Measurements from ENCODE around the gene CDH3.

The CDH3 gene

GRCh38 chr16:68644715-68645493 is at the start of gene CDH3:
TSS of gene CDH3 (plus strand) at chr16:68645310. CDS start at chr16:68645380, 70 bp downstream.
- DNase-seq: no peak

GRCh38 chr16:68596266-68596665 is 48.8 kb upstream of the CDH3 start:
- DNase-seq: no peak

DNA sequence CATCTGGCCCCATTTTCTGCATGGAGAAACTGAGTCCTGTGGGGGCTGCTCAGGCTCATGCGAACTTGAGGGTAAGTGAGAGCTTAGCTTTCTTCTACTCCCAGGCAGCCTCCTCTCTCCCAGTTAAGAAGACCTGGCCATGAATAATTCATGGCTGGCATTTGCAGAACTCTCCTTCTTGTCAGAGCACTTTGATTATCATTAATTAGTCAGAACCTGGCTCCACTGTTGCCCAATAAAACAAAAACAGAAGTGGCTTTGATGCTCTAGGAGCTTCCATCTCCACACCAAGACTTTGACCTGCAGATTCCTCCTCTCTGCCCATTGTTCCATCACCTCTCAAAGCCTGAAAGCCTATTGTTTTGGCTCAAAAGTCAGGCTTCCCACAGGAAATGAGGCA is 45.5 kb upstream of the CDH3 start:
- DNase-seq: no peak

DNA sequence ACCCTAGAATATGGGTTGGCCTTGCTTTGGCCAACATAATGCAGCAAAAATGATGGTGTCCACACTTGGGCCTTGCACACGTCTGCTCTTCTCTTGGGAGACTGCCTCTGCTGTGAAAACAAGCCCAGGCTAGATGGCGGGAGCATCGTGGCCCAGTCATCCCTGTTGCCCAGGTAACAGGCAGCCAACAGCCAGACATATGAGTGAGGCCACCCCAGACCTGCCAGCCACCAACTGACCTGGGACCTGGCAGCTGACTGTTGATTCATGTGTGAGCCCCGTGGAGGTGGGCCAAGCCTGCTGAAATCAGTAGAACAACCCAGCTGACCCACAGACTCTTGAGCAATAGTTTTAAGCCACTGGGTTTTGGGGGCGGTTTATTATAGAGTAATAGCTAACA is 39.4 kb upstream of the CDH3 start:
- DNase-seq: no peak

DNA sequence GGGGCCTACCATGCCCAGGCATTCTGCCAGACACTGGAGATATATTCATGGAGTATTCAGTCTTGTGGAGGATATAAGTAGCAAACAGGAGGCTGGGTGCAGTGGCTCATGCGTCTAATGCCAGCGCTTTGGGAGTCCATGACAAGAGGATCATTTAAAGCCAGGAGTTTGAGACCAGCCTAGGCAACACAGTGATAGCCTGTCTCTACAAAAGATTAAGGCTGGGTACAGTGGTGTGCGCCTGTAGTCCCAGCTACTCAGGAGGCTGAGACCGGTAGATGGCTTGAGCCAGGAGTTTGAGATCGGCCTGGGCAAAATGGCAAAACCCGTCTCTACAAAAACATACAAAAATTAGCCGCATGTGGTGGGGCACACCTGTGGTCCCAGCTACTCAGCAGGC is 37.7 kb upstream of the CDH3 start:
- DNase-seq: no peak

DNA sequence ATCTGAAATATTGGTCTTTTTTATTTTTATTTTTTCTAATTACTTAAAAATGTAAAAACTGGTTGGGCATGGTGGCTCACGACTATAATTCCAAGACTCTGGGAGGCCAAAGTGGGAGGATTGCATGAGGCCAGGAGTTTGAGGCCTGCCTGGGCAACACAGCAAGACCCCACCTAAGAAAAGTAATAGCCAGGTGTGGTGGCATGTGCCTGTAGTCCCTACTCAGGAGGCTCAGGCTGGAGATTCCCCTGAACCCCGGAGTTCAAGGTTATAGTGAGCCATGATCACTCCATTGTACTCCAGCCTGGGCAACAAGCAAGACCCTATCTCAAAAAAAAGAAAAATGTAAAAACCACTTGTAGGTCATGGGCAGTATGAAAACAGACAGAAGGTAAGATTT is 36.8 kb upstream of the CDH3 start:
- DNase-seq: no peak

DNA sequence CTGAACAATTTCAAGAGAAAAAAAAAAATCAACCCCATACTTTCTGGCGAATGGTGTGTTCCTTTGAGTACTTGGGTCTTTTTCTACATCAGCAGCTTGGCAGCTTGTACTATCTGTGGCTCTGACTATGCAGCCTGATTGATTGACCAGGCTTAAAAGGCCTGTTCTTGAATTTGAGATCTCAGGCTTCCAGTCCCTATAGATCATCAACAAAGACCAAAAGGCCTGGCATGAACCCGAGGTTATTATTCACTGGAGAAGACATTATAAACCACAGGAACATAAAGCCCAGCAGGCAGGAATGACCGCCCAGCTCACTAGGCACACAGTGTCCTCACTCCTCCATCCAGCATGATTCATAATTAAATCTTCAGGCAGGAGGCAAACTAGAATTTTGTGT is 32.1 kb upstream of the CDH3 start:
- DNase-seq: no peak

GRCh38 chr16:68617734-68618133 is 27.4 kb upstream of the CDH3 start:
- no peak for DNase-seq

DNA sequence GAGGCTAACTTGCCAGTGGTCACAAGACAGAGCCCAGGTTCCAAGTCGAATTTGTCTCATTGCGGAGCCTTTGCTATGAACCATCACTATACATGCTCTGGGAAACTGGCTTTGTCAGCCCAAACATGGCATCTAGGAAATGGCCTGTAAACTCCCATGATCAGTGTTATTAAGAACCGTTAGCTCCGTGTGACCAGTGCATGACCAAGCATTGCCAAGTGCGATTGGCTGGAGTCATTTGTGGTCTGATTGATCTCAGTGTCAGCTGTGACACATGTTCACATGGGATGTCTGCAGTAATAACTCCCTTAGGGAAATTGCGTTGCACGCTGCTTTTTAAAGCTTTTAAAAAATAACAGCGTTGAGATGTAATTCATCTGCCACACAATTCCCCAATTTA is 18.6 kb upstream of the CDH3 start:
- DNase-seq: no peak

GRCh38 chr16:68627951-68628425 is 17.1 kb upstream of the CDH3 start:
- peak; percentile 47 for DNase-seq

DNA sequence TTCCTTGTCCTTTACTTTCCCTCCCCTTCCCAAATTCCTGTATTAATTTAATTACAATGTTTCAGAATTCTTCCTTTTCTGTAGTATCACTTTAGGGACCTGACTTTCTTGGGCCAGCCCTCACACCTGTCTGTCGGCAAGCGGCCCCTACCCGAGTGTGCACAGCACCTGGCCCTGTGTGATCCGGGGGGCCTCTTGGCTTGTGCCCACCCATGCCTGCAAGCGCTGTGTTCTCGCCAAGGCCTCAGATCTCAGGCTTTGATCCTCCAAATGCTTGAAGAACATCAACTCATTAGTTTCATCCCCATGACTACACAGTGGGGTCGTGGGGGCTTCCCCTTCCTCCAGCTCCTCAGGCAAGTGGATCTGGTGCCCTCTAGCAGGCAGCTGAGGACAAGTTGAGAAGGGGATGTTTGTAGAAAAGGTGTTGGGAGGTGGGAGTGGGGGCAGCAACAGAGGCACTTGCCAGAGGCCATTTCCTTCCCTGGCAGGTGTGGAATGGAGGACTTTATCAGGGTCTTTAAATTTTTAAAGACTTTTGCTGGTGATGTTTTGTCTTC is 15.7 kb upstream of the CDH3 start:
- DNase-seq: no peak

- no peak for DNase-seq
These were observed 9.0 kb upstream of the CDH3 start for GRCh38 chr16:68636064-68636560.

GRCh38 chr16:68636818-68637217 is 8.3 kb upstream of the CDH3 start:
- DNase-seq: no peak

DNA sequence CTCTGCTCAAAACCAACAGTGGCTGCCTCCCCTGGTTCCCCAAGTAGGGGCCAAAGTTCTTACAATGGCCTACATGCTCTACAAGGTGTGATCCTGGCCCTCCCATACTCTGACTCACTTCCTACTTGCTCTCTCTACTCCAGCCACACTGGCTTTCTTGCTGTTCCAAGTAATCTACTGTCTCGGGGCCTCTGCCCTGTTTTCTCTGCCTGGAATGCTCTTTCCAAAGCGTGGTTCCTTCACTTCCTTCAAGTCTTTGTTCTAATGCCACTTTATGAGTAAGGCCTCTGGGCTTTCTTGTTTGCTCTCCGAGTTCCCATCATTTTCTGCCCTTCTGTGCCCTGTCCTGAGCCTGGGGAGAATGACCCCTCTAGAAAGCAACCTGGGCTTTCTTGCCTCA is 4.1 kb upstream of the CDH3 start:
- DNase-seq: peak; percentile 45

- no peak for DNase-seq
These were observed 3.1 kb upstream of the CDH3 start for GRCh38 chr16:68642047-68642435.

- DNase-seq: no peak
These were observed 2.5 kb upstream of the CDH3 start for GRCh38 chr16:68642436-68643101.

DNA sequence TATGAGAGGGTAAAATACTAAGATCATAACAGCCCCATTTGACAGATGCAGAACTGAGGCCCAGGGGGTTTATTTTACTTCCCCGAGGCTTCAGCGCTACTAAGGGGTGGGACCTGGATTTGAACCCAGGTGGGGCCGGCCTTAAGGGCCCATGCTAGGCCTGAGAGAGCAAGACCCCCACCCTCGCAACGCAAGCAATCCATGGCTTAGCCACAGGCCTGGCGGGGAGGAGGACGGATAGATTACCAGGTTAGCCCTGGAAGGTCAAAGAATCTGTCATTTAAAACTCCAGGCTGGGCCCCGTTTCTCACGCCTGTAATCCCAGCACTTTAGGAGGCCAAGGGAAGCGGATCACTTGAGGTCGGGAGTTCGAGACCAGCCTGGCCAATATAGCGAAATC is 1.9 kb upstream of the CDH3 start:
- no peak for DNase-seq

DNA sequence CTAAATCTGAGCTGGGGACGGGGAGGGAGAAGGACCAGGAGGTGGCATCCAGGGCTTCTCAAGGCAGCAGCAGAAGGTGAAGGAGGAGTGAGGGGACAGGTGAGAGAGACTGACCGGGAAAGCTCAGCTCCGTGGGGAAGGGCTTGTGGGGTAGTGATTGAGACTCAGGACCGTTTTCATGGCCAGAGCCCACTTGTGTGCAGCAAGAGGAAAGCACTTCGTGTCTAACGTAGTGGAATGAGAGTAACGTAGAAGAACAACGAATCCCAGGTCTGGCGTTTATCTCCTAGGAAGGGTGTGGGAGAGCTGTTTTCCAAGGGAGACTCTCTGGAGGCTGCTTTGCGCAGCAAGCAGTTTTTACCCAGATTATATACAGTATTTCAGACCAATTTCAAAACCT is 1.3 kb upstream of the CDH3 start:
- DNase-seq: no peak

- DNase-seq: no peak
These were observed 814 bp upstream of the CDH3 start for GRCh38 chr16:68644296-68644695.

- no peak for DNase-seq
These were observed 631 bp downstream of the CDH3 start for GRCh38 chr16:68645494-68646388.

- DNase-seq: no peak
These were observed 2.0 kb downstream of the CDH3 start for GRCh38 chr16:68646953-68647659.

DNA sequence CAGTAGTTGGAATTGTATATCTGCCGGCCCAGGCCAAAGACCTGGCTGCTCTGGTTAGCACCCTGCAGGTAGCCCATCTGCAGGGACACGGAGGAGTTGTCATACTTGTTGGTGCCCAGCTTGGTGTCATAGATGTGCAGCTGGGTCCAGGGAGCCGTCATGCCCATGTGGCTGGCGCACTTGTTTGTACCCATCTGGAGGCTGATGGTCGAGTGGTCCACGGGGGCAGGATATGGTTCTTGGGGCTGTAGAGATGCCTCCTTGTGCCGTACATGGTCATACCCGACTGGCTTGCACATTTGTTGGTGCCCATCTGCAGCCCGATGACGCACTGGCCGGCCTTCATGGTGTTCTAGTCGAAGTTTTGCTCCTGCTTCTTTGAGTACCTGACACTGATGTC is 6.0 kb downstream of the CDH3 start:
- no peak for DNase-seq

Data from fibroblast of upper back skin (primary cell).